HG02588 (cell line): ENCODE data around the gene TGM6.
"Not testable (repeated sequence)": the region's sequence is repeated elsewhere in the genome, so short reads cannot be mapped to it uniquely, and the experiment has no call there.

Experiments used
- ATAC-seq: cut with Tn5 transposase; IDR thresholded peaks from one replicate; pipeline ENCODE4 v1.9.1; 2021; ENCODE audit warnings: mild to moderate bottlenecking, moderate library complexity; ENCODE audit not compliant: unreplicated experiment

Gene TGM6

DNA sequence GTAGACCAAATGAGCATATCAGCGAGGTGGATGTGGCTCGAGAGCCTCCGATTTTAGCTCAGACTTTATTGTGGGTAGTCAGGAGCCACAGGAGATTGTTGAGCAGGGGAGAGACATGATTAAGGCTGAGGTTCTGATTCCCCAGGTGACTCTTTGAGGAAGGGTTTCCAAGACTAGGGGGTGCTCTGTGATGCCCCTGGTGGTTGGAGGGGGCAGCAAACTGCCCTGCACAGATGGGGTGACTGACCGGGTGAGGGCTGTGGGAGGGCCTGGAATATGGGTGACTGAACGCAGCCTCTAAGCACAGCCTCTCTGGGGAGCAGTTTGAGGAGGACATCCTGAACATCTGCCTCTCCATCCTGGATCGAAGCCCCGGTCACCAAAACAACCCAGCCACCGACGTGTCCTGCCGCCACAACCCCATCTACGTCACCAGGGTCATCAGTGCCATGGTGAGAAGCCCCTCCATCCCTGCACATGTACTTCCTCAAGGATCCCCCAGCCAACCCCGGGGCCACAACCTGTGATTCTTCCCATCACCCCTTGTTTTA is 17.0 kb downstream of the TGM6 start:
- ATAC-seq: no peak

GRCh38 chr20:2398449-2398848 is 17.7 kb downstream of the TGM6 start:
- ATAC-seq: no peak

DNA sequence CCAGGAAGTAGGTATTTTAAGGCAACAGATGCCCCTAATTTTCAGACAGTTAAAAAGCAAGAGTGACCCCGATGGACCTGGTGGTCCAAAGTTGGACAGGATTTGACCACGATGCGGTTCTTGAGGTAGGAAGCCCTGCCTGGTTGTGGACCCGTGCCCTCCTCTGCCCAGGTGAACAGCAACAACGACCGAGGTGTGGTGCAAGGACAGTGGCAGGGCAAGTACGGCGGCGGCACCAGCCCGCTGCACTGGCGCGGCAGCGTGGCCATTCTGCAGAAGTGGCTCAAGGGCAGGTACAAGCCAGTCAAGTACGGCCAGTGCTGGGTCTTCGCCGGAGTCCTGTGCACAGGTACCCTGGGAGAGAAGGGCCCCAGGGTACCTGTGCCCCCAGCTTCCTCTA is 18.7 kb downstream of the TGM6 start:
- ATAC-seq: no peak

DNA sequence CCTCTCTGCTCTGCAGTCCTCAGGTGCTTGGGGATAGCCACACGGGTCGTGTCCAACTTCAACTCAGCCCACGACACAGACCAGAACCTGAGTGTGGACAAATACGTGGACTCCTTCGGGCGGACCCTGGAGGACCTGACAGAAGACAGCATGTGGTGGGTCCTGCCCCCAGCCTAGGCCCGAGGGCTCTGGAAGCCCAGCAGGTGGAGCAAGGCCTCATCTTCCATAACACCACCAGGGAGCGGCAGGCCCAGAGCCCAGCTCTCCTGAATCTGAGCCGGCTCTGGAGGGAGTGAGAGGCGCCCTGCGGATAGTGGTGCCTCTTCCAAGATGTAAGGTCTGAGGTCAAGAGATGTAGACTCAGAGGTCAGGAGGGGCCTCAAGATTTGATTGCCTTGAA is 19.6 kb downstream of the TGM6 start:
- ATAC-seq: no peak

DNA sequence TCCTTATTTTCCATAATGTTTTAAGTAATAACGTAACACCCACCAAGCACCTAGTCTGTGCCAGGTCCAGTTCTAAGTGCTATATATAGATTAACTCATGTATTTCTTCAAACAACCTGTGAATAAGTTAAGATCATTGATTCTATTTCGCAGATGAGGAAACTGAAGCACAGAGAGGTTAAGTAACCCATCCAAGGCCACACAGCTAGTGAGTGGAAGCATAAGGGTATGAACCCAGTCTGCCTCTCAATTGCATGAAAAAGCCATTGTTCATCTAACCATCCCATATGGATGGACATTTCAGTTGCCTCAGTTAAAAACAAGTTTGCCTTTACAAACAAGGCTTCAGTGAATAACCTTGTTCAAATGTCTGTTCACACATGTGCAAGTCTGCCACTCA is 20.8 kb downstream of the TGM6 start:
- no peak for ATAC-seq

- no peak for ATAC-seq
Observed at GRCh38 chr20:2402271-2402980, 21.7 kb downstream of the TGM6 start.

- ATAC-seq: no peak
Observed at GRCh38 chr20:2403291-2404052, 22.8 kb downstream of the TGM6 start.

- ATAC-seq: no peak
Observed at GRCh38 chr20:2405693-2406065, 25.0 kb downstream of the TGM6 start.

DNA sequence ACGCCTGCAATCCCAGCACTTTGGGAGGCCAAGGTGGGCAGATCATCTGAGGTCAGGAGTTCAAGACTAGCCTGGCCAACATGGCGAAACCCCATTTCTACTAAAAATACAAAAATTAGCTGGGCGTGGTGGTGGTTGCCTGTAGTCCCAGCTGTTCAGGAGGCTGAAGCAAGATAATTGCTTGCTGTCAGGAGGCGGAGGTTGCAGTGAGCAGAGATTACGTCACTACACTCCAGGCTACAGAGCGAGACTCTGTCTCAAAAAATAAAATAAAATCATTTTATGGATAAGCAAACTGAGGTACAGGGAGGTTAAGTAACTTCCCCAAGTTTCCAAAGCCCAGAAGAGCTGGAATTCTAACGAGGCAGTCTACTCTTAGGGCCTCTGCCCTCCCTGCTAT is 26.7 kb downstream of the TGM6 start:
- not testable (repeated sequence) for ATAC-seq

- no peak for ATAC-seq
Observed at GRCh38 chr20:2408111-2408510, 27.4 kb downstream of the TGM6 start.

- ATAC-seq: no peak
Observed at GRCh38 chr20:2416541-2417212, 36.0 kb downstream of the TGM6 start.

GRCh38 chr20:2417213-2417541 is 36.5 kb downstream of the TGM6 start:
- no peak for ATAC-seq

- ATAC-seq: no peak
Observed at GRCh38 chr20:2418388-2418787, 37.7 kb downstream of the TGM6 start.

- ATAC-seq: no peak
Observed at GRCh38 chr20:2420510-2420909, 39.8 kb downstream of the TGM6 start.

- ATAC-seq: no peak
Observed at GRCh38 chr20:2421247-2421646, 40.5 kb downstream of the TGM6 start.

DNA sequence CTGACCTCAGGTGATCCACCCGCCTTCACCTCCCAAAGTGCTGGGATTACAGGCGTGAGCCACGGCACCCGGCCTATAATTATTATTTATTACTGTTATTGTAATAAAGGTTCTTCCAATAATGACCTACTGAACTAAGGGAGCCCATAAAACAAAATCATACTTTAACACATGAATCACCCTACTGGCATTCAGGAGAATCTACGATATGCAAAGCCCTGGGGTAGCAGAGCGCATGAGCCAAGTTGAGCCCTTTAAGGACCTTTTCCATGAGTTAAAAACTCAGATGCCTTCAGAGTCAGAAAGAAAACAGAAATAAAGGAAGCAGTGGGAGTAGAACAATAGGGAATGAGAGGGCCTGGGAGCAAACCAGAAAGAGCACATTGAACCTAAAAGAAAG is 48.4 kb downstream of the TGM6 start:
- no peak for ATAC-seq

DNA sequence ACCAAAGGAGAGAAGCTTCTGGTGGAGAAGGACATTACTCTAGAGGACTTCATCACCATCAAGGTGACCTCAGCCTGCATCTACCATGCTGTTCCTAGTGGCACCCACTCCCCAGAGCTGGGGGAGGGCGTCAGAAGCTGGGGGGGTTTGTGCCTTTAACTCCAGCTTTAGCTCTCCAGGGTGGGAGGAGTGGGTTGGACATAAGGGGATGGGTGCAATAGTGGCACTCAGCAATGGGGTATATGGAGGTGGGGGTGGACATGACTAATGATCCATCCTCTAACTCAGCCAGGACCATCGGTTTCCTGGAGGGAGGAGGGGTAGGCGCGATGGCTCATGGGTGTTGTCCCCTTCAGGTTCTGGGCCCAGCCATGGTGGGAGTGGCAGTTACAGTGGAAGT is 49.8 kb downstream of the TGM6 start:
- no peak for ATAC-seq

DNA sequence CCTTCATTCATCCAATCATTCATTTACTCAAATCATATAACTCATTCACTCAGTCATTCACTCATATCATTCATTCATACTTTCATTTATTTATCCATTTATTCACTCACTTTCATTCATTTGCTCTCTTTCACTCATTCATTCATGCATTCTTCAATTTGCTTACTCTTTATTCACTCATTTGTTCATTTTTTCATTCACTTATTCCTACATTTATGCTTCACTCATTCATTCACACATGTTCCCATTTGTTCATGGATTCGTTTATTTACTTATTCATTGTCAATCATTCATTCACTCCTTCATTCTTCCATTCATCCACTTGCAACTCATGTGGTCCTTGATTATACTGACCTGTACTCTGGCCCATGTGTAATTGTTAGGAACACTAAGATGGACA is 50.5 kb downstream of the TGM6 start:
- no peak for ATAC-seq

- ATAC-seq: no peak
Observed at GRCh38 chr20:2446845-2447244, 66.1 kb downstream of the TGM6 start.

- no peak for ATAC-seq
Observed at GRCh38 chr20:2449386-2449785, 68.7 kb downstream of the TGM6 start.

- no peak for ATAC-seq
Observed at GRCh38 chr20:2451422-2451821, 70.7 kb downstream of the TGM6 start.
